HEK293 (cell line): Measurements from ENCODE around the gene TCF12.

Experiments
- CTCF ChIA-PET: fragments of 350-600 bp; formaldehyde crosslinking; extraction: SDS; loops from one replicate; lab custom pipeline; 2021; ENCODE audit warnings: antibody characterized with exemption; lab: Yijun Ruan, JAX
- POLR2A ChIA-PET: fragments of 300-600 bp; formaldehyde crosslinking; extraction: SDS; loops from one replicate; lab custom pipeline; 2020; ENCODE audit warnings: antibody characterized with exemption, inconsistent platforms; lab: Yijun Ruan, JAX
- H3K27ac ChIP-seq: fragments of 200-500 bp; sonication (Bioruptor generic); 2 replicates; pipeline ENCODE4 v1.5.1; 2014; ENCODE audit warnings: low read depth, low read length, control low read depth, inconsistent platforms; ENCODE audit errors: extremely low read depth
- H3K36me3 ChIP-seq, 2 experiments: fragments of 200-500 bp in 1 of 2; sonication (Bioruptor generic) in 1 of 2; 1 replicate in 1 of 2; 2 replicates in 1 of 2; pipeline ENCODE4 v1.5.1; 2014 to 2017; ENCODE audit warnings: inconsistent platforms in 2 of 2, low read length in 2 of 2; ENCODE audit not compliant: control insufficient read depth in 2 of 2, insufficient read depth in 1 of 2
- H3K4me1 ChIP-seq: fragments of 200-500 bp; sonication (Bioruptor generic); 2 replicates; pipeline ENCODE4 v1.5.1; 2014; ENCODE audit warnings: mild to moderate bottlenecking, low read length, inconsistent platforms; ENCODE audit not compliant: control insufficient read depth, insufficient read depth
- H3K4me3 ChIP-seq: 2 replicates; pipeline ENCODE4 v1.5.1; 2011; ENCODE audit warnings: low read depth, mild to moderate bottlenecking, control low read depth, low read length, moderate library complexity
- H3K9me3 ChIP-seq: fragments of 200-500 bp; sonication (Bioruptor generic); 2 replicates; pipeline ENCODE4 v1.5.1; 2014; ENCODE audit warnings: low read depth, low read length, inconsistent platforms; ENCODE audit not compliant: control insufficient read depth, insufficient read depth
- KLF16 ChIP-seq: fragments of 450-650 bp; formaldehyde crosslinking; IDR thresholded peaks from 2 replicates; pipeline ENCODE4 v1.5.1; 2017; ENCODE audit warnings: missing biosample characterization, missing genetic modification characterization
- OVOL3 ChIP-seq: fragments of 450-650 bp; formaldehyde crosslinking; IDR thresholded peaks from 2 replicates; pipeline ENCODE4 v1.5.1; 2016; ENCODE audit warnings: missing biosample characterization, missing genetic modification characterization
- PRDM1 ChIP-seq: fragments of 450-650 bp; formaldehyde crosslinking; IDR thresholded peaks from 2 replicates; pipeline ENCODE4; 2016; ENCODE audit warnings: missing biosample characterization, missing genetic modification characterization
- ZBTB7A ChIP-seq: fragments of 450-650 bp; formaldehyde crosslinking; IDR thresholded peaks from 2 replicates; pipeline ENCODE4 v1.5.1; 2016; ENCODE audit warnings: low read depth, missing biosample characterization, missing genetic modification characterization
- ZBTB8A ChIP-seq: fragments of 450-650 bp; formaldehyde crosslinking; IDR thresholded peaks from 2 replicates; pipeline ENCODE4 v1.5.1; 2016; ENCODE audit warnings: missing biosample characterization, missing genetic modification characterization
- ZNF121 ChIP-seq: fragments of 450-650 bp; formaldehyde crosslinking; IDR thresholded peaks from 2 replicates; pipeline ENCODE4 v1.5.1; 2016; ENCODE audit warnings: missing biosample characterization, missing genetic modification characterization
- ZNF19 ChIP-seq: fragments of 450-650 bp; formaldehyde crosslinking; IDR thresholded peaks from 2 replicates; pipeline ENCODE4; 2016; ENCODE audit warnings: missing biosample characterization, missing genetic modification characterization, low read depth
- ZNF366 ChIP-seq: fragments of 450-650 bp; formaldehyde crosslinking; conservative IDR thresholded peaks from 2 replicates; pipeline ENCODE4 v1.5.1; 2016; ENCODE audit warnings: missing biosample characterization, missing genetic modification characterization
- ZNF433 ChIP-seq: fragments of 450-650 bp; formaldehyde crosslinking; IDR thresholded peaks from 2 replicates; pipeline ENCODE4 v1.5.1; 2016; ENCODE audit warnings: missing biosample characterization, missing genetic modification characterization, low read depth
- ZNF544 ChIP-seq: fragments of 450-650 bp; formaldehyde crosslinking; IDR thresholded peaks from 2 replicates; pipeline ENCODE4 v1.5.0; 2017; ENCODE audit warnings: missing biosample characterization, missing genetic modification characterization
- ZNF555 ChIP-seq: fragments of 450-650 bp; formaldehyde crosslinking; conservative IDR thresholded peaks from 2 replicates; pipeline ENCODE4 v1.5.1; 2017; ENCODE audit warnings: missing biosample characterization, mild to moderate bottlenecking, missing genetic modification characterization, inconsistent platforms
- ZNF843 ChIP-seq: fragments of 450-650 bp; formaldehyde crosslinking; IDR thresholded peaks from 2 replicates; pipeline ENCODE4 v1.5.1; 2016; ENCODE audit warnings: missing biosample characterization, missing genetic modification characterization
- ZSCAN30 ChIP-seq: fragments of 450-650 bp; IDR thresholded peaks from 2 replicates; pipeline ENCODE4 v1.5.1; 2018; ENCODE audit warnings: missing biosample characterization, mild to moderate bottlenecking, missing genetic modification characterization, moderate library complexity
- TF ChIP-seq, protein P1 (sequence below): fragments of 450-650 bp; formaldehyde crosslinking; IDR thresholded peaks from 2 replicates; pipeline ENCODE4 v1.5.1; 2017; ENCODE audit warnings: missing biosample characterization, missing genetic modification characterization
- TF ChIP-seq, protein P2 (sequence below): fragments of 450-650 bp; formaldehyde crosslinking; IDR thresholded peaks from 2 replicates; pipeline ENCODE4 v1.5.1; 2016; ENCODE audit warnings: missing biosample characterization, missing genetic modification characterization
- TF ChIP-seq, protein P3 (sequence below): fragments of 450-650 bp; IDR thresholded peaks from 2 replicates; pipeline ENCODE4 v1.5.1; 2018; ENCODE audit warnings: missing biosample characterization, missing genetic modification characterization
- TF ChIP-seq, protein P4 (sequence below): fragments of 450-650 bp; formaldehyde crosslinking; IDR thresholded peaks from 2 replicates; pipeline ENCODE4 v1.5.1; 2017; ENCODE audit warnings: missing biosample characterization, mild to moderate bottlenecking, missing genetic modification characterization, moderate library complexity
- TF ChIP-seq, protein P5 (sequence below): fragments of 450-650 bp; formaldehyde crosslinking; IDR thresholded peaks from 2 replicates; pipeline ENCODE4 v1.5.1; 2016; ENCODE audit warnings: missing biosample characterization, missing genetic modification characterization
- TF ChIP-seq, protein P6 (sequence below): fragments of 450-650 bp; formaldehyde crosslinking; IDR thresholded peaks from 2 replicates; pipeline ENCODE4 v1.5.1; 2016; ENCODE audit warnings: missing biosample characterization, missing genetic modification characterization

TCF12 gene

DNA sequence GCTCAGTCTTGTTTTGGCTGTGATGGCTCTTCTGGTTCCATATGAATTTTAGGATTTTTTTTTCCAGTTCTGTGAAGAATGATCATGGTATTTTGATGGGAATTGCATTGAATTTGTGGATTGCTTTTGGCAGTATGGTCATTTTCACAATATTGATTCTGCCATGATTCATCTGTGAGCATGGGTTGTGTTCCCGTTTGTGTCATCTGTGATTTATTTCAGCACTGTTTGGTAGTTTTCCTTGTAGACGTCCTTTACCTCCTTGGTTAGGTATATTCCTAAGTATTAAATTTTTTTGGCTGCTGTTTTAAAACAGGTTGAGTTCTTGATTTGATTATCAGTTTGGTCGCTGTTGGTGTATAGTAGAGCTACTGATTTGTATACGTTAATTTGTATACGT, 18.5 kb downstream of the TCF12 start:
- Histone ChIP-seq H3K4me3 (no peak overlapping the region), H3K27ac (no peak overlapping the region), H3K4me1 (peaks cover 13% of the 10 kb centered on the region), H3K36me3 (no peaks in the 10 kb centered on the region)
- POLR2A ChIA-PET = no interaction called here
- CTCF ChIA-PET = no interaction called here
- no peak for TF ChIP-seq ZNF121 (tag by site-specific recombination)
- TF ChIP-seq, protein P1, sequence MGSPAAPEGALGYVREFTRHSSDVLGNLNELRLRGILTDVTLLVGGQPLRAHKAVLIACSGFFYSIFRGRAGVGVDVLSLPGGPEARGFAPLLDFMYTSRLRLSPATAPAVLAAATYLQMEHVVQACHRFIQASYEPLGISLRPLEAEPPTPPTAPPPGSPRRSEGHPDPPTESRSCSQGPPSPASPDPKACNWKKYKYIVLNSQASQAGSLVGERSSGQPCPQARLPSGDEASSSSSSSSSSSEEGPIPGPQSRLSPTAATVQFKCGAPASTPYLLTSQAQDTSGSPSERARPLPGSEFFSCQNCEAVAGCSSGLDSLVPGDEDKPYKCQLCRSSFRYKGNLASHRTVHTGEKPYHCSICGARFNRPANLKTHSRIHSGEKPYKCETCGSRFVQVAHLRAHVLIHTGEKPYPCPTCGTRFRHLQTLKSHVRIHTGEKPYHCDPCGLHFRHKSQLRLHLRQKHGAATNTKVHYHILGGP = no peak
- no peak for TF ChIP-seq ZSCAN30 (tag by site-specific recombination)
- no peak for TF ChIP-seq OVOL3 (tag by site-specific recombination)
- no peak for TF ChIP-seq KLF16
- TF ChIP-seq ZBTB8A (tag by site-specific recombination) = no peak
- TF ChIP-seq ZNF843 (tag by site-specific recombination) = no peak
- TF ChIP-seq, protein P2, sequence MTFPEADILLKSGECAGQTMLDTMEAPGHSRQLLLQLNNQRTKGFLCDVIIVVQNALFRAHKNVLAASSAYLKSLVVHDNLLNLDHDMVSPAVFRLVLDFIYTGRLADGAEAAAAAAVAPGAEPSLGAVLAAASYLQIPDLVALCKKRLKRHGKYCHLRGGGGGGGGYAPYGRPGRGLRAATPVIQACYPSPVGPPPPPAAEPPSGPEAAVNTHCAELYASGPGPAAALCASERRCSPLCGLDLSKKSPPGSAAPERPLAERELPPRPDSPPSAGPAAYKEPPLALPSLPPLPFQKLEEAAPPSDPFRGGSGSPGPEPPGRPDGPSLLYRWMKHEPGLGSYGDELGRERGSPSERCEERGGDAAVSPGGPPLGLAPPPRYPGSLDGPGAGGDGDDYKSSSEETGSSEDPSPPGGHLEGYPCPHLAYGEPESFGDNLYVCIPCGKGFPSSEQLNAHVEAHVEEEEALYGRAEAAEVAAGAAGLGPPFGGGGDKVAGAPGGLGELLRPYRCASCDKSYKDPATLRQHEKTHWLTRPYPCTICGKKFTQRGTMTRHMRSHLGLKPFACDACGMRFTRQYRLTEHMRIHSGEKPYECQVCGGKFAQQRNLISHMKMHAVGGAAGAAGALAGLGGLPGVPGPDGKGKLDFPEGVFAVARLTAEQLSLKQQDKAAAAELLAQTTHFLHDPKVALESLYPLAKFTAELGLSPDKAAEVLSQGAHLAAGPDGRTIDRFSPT (tag by site-specific recombination) = no peak
- TF ChIP-seq ZNF433 = no peak
- TF ChIP-seq, protein P3, sequence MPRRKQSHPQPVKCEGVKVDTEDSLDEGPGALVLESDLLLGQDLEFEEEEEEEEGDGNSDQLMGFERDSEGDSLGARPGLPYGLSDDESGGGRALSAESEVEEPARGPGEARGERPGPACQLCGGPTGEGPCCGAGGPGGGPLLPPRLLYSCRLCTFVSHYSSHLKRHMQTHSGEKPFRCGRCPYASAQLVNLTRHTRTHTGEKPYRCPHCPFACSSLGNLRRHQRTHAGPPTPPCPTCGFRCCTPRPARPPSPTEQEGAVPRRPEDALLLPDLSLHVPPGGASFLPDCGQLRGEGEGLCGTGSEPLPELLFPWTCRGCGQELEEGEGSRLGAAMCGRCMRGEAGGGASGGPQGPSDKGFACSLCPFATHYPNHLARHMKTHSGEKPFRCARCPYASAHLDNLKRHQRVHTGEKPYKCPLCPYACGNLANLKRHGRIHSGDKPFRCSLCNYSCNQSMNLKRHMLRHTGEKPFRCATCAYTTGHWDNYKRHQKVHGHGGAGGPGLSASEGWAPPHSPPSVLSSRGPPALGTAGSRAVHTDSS = no peak
- no peak for TF ChIP-seq ZNF366
- TF ChIP-seq, protein P4, sequence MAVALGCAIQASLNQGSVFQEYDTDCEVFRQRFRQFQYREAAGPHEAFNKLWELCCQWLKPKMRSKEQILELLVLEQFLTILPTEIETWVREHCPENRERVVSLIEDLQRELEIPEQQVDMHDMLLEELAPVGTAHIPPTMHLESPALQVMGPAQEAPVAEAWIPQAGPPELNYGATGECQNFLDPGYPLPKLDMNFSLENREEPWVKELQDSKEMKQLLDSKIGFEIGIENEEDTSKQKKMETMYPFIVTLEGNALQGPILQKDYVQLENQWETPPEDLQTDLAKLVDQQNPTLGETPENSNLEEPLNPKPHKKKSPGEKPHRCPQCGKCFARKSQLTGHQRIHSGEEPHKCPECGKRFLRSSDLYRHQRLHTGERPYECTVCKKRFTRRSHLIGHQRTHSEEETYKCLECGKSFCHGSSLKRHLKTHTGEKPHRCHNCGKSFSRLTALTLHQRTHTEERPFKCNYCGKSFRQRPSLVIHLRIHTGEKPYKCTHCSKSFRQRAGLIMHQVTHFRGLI = no peak
- TF ChIP-seq, protein P5, sequence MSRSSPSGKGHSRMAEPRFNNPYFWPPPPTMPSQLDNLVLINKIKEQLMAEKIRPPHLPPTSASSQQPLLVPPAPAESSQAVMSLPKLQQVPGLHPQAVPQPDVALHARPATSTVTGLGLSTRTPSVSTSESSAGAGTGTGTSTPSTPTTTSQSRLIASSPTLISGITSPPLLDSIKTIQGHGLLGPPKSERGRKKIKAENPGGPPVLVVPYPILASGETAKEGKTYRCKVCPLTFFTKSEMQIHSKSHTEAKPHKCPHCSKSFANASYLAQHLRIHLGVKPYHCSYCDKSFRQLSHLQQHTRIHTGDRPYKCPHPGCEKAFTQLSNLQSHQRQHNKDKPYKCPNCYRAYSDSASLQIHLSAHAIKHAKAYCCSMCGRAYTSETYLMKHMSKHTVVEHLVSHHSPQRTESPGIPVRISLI (tag by site-specific recombination) = no peak
- no peak for TF ChIP-seq PRDM1 (tag by site-specific recombination)
- TF ChIP-seq ZNF19 (tag by site-specific recombination) = no peak
- TF ChIP-seq ZBTB7A = no peak
- TF ChIP-seq ZNF555 (tag by site-specific recombination) = no peak
- no peak for TF ChIP-seq ZNF544 (tag by site-specific recombination)
- TF ChIP-seq, protein P6, sequence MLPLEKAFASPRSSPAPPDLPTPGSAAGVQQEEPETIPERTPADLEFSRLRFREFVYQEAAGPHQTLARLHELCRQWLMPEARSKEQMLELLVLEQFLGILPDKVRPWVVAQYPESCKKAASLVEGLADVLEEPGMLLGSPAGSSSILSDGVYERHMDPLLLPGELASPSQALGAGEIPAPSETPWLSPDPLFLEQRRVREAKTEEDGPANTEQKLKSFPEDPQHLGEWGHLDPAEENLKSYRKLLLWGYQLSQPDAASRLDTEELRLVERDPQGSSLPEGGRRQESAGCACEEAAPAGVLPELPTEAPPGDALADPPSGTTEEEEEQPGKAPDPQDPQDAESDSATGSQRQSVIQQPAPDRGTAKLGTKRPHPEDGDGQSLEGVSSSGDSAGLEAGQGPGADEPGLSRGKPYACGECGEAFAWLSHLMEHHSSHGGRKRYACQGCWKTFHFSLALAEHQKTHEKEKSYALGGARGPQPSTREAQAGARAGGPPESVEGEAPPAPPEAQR (tag by site-specific recombination) = no peak
- TF ChIP-seq, all 188 proteins: peak for 0
- no peaks in the 10 kb centered on the region for H3K9me3 ChIP-seq
